Measurements from ENCODE around the gene SLC6A7.

SLC6A7 gene

GRCh38 chr5:150175076-150175475 lies 14.8 kb upstream of the SLC6A7 start:
- DNase-seq (ENCODE audit: low read depth) = no peak

DNA sequence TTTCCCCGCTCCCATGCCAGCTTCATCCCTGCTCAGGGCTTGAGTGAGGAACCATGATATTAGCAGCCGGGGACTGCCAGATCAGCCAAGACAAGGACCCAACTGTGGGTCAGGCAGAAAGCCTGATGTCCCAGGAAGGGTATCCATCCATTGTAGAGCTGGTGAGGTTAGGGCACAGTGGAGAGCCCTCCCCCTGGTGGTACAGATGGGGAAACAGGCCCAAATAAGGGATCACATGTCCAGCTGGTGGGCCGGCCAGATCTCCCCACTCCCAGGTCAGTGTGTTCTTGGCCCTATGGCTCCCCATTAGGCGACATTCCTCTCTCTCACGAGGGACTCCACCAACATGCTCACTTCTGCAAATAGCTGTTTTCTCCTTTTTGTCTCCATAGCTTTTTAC lies 14.3 kb upstream of the SLC6A7 start:
- no peak for DNase-seq (ENCODE audit: low read depth)

DNA sequence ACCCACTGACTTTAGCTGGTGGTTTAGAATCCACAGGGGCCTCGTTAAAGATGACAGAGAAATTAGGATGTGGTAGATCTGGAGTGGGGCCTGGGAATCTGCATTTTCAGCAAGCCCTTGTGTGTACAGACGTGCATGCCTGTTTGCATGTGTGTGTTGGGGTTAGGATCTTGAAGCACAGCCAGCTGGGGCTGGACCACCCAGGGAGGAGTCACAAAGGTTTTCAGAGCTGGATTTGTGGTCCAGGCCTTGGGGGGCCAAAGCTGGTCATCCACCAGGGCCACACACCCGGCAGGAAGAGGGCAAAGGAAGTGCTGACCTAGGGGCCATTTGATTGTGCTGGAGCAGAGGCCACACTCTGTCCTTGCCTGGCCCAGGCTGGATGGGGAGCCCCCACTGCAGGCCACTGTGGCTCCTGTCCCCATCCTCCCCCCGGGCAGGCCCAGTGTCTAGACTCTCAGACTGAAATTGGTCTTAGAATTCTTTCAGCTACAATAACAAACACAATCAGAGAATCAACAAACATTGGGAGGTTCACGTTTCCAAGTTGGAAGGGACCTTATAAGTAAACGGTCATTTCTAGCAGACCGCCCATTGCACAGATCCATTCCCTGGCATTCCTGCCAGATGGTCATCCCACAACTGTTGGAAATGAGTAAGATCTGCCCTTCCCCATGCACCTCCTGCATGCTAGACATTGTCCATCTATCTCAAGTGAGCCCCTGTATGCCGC lies 13.0 kb upstream of the SLC6A7 start:
- DNase-seq (ENCODE audit: low read depth) = peak; percentile 77

DNA sequence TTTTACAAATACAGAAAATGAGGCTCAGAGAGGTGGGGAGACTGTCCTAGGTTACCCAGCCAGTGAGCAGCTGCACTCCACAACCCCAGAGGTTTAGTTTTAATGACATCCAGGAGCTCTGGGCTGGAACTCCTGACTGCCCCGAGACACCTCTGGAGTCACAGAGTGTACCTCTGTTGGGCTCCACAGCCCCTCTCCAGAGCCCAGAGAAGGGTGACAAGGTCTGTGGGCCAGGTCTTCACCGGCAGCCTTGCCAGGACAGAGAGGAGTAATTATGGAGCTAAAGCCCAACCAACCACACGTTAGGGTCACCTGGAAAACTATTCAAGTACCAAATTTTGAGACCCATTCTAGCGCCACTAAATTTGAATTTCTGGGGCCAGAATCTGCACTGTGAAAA lies 12.1 kb upstream of the SLC6A7 start:
- DNase-seq (ENCODE audit: low read depth) = no peak

DNA sequence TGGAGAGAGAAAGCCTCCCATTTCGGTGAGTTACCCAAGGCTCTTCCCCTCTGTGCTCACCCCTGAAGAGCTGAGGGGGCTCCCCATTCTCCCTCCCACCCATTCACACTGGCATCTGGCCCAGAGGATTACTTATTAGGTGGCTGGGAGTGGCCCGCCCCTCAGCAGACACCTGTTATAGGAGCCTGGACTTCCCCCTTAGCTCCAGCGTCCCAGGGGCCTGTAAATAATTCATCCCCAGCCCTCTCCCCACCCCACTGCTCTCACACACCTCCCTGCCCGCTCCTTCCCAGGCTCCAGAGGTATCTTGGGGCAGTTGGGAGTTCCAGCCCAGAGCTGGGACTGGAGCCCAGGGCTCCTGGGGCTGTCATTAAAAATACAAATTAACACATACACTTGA lies 11.6 kb upstream of the SLC6A7 start:
- DNase-seq (ENCODE audit: low read depth) = no peak

GRCh38 chr5:150179019-150179620 lies 10.7 kb upstream of the SLC6A7 start:
- peak; percentile 35 for DNase-seq (ENCODE audit: low read depth)

DNA sequence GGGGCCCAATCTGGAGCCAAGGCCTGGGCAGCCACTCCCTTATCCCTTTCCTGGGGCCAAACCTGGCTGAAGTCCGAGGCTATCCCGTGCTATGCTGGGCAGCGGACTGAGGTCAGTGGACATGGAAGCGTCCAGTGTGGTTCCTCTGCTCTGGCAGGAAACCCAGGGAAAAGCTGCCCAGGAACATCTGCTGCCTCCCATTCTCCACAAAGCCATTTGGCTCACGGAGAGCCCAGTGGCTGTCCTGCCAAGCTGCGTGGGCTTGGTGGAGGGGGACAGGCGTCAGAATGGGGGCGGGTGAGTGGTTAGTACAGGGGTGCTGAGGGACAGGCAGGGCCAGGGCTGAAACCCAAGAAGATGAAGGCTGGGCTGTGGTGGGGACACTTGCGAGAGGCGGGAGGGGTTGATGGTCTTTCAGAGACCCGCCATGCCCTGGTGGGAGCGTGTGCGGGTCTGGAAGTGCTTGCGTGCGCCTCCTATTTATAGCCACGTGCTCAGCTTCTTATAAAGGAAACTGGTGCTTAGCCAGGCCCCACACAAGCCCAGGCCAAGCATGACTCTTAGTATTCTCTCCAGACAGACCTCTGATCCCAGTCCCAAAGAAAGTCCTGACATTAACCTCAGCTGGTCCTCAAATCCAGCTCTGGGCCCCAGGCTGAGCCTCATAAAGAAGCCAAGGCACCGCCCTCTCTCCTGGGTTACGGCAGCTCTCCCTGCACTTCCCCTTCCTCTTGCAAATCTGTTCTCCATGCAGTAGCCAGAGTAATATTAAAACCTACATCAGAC lies 9.4 kb upstream of the SLC6A7 start:
- DNase-seq (ENCODE audit: low read depth) = peak; percentile 73

DNA sequence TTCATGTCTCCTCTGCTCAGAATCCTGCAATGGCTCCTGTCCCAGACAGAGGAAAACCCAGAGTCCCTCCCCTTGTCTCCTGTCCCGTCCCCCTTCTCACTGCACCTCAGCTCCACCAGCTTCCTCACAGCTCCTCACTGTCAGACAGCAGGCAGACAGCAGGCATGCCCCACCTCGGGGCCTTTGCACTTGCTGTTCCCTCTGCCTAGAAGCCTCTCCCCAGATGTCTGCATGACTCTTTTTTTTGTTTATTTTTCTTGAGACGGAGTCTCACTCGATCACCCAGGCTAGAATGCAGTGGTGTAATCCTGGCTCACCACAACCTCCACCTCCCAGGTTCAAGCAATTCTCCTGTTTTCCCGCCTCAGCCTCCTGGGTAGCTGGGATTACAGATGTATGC lies 8.8 kb upstream of the SLC6A7 start:
- no peak for DNase-seq (ENCODE audit: low read depth)

DNA sequence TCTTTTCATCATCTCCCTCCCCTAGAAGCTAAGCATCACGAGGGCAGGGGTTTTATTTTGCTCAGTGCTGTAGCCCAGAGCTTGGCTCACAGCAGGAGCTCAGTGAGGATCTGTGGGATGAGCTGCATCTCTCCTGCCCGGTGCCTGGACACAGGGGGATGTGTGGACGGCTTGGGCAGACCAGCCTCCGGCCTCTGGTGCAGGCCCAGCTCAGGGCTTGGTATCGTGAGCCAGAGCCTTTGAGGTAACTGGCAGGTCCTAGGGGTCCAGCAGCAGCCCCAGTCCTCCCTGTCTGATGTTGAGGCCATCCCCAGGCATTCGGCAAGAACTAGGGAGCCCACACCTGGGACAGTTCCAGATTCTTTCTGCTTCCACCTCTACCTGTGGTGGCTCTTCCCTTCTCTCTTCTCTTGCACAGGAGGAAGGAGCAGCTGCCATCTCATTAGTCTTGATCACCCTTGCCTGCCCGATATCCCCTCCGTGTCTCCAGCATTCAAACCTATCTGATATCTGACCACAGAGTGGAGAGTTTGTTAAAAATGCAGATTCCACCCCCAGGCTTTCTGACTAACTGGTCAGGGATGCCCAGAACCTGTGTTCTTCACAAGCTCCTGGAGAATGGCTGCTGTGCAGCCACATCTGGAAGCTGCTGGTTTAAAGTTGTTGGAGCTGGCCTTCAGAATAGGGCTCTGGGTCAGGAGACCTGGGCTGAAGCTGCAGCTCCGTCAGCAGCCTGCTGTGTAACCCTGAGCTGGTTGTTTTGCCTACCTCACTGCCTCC lies 7.9 kb upstream of the SLC6A7 start:
- DNase-seq (ENCODE audit: low read depth) = no peak

GRCh38 chr5:150182774-150183173 lies 7.1 kb upstream of the SLC6A7 start:
- DNase-seq (ENCODE audit: low read depth) = no peak

DNA sequence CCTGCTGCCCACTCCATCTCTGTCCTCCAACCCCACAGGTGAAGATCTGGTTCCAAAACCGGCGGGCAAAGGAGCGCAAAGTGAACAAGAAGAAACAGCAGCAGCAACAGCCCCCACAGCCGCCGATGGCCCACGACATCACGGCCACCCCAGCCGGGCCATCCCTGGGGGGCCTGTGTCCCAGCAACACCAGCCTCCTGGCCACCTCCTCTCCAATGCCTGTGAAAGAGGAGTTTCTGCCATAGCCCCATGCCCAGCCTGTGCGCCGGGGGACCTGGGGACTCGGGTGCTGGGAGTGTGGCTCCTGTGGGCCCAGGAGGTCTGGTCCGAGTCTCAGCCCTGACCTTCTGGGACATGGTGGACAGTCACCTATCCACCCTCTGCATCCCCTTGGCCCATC lies 6.4 kb upstream of the SLC6A7 start:
- no peak for DNase-seq (ENCODE audit: low read depth)

GRCh38 chr5:150184006-150184405 lies 5.9 kb upstream of the SLC6A7 start:
- DNase-seq (ENCODE audit: low read depth) = no peak

GRCh38 chr5:150184990-150185912 lies 4.6 kb upstream of the SLC6A7 start:
- DNase-seq (ENCODE audit: low read depth) = no peak

DNA sequence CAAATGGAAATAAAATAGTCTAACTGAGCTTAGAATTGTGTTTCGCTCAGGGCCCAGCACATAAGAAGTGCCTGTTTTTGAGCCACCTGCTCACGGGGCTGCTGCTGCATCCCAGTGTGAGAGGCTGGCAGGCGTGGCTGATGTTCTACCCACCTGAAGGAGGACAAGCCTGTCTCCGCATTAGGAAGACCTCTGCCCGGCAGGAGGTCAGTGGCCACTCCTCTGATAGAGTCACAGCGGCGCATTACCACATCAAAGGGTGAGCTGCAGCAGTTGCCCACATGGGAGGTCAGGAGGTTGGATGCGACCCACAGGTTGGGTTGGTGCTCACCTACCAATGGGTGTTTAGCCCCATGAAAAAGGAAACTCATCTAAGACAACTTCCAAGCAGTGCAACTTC lies 3.7 kb upstream of the SLC6A7 start:
- DNase-seq (ENCODE audit: low read depth) = no peak

DNA sequence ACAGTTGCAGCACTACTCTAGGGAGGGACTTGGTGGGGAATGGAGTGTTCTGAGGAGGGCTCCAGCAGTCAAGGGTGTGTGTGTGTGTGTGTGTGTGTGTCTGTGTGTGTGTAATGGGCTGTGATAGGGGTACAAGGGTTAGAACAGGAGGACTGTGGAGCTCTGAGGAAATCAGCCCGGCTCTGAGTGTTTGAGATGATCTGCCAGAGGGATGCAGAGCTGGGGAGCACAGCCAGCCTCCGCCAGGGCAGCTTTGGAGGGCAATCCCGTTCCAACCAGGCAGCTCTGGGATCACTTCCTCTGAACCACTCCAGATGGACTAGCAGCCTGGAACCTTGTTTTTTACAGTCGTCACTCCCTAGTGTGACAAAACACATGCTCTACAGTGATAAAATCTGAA lies 3.0 kb upstream of the SLC6A7 start:
- no peak for DNase-seq (ENCODE audit: low read depth)

DNA sequence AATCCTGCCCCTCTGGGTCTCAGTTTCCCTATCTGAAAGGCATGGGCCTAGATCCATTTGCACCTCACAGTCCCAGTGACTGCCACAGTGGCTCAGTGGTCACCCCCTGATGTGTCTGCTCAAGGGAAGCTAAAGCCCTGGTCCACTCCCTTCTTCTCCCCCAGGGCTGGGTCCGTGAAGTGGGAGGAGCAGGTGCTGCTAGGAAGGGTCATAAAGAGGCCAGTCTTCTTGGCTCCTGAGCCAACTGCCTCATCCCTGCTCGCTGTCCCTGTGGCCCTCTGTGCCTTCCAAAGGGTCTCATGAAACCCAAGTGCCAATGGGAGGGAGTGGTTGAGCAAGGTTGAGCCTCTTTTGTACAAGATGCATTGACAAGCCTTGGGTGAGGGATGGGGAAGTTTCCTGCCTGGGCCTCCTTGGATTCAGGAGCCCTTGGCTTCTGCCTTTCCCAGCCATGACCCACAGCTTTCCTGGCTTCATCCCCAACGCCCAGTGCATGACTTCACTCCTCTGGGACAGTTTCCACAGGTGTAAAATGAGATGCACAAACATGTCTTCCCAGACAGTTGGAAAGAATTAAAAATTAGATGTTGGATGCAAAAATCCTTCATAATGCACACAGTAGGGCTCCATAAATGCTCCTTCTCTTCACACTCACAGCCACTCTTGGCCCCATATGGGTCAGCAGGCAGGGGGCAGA lies 1.6 kb upstream of the SLC6A7 start:
- DNase-seq (ENCODE audit: low read depth) = no peak

- DNase-seq (ENCODE audit: low read depth) = no peak
Observed at GRCh38 chr5:150189326-150189725, 536 bp upstream of the SLC6A7 start.

DNA sequence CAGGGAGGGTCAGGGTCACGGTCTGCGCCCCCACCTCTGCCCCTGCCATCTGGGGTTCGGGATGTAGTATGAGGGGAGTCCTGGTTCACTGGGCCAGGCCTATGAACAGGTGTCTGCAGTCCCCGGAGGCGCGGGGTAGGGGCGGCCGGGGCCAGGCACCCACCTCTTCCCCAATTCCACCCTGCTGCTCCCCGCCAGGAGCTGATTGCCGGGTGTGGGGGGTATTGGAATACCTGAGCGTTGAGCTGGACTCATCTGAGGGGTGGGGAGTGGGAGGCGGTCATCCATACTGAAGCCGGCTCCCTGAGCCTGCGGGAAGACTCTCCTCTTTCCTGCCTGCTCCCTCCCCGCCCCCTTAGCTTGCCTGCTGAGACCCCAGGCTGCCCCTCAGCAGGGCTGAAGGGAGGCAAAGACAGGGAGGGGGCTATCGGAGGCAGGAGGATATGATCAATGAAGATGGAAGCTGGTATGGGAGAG lies 679 bp downstream of the SLC6A7 start:
- no peak for DNase-seq (ENCODE audit: low read depth)

- no peak for DNase-seq (ENCODE audit: low read depth)
Observed at GRCh38 chr5:150190987-150191386, 1.1 kb downstream of the SLC6A7 start.

DNA sequence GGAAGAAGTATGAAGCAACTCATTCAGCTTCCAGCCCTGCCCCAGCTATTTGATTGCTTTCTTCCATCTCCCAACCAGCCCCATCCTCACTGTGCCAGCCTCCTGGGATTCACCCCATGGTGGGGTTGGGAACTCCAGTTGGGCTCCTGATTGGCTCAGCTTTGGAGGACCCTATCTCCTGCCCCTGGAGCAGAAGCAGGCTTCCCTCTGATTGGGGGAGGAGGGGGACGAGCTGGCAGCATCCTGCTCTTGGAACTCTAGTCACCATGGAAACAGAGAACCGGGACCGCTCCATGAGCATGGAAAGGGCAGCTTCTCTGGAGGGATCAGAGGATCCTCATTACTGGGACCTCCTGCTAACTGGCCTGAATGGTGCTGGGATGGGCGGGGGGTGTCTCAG lies 2.6 kb downstream of the SLC6A7 start:
- DNase-seq (ENCODE audit: low read depth) = no peak

Measured in fibroblast of gingiva (primary cell).